ENCODE results near the gene EP400. TPM values are rescaled to one million over a fixed set of nuclear protein-coding genes. Genes with fewer than 3 reads are reported as not detected.
"Not testable (repeated sequence)": the region's sequence is repeated elsewhere in the genome, so short reads cannot be mapped to it uniquely, and the experiment has no call there.

EP400 gene
- total RNA-seq, 1 donor from 2014 or later, result 41.4 TPM

DNA sequence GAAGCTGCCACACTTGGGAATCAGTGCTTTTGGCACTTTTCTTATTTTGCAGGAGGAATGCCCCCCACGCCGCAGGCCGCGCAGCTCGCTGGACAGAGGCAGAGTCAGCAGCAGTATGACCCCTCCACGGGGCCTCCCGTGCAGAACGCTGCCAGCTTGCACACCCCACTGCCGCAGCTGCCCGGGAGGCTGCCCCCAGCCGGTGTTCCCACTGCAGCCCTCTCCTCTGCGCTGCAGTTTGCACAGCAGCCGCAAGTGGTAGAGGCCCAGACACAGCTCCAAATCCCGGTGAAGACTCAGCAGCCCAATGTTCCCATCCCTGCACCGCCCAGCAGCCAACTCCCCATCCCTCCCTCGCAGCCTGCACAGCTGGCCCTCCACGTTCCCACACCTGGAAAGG lies 32.3 kb downstream of the EP400 start:
- intact Hi-C loops (cut with DNase I), result no loop called here
- DNase-seq (no peak), ATAC-seq (no peak)
- TF ChIP-seq, protein P1, sequence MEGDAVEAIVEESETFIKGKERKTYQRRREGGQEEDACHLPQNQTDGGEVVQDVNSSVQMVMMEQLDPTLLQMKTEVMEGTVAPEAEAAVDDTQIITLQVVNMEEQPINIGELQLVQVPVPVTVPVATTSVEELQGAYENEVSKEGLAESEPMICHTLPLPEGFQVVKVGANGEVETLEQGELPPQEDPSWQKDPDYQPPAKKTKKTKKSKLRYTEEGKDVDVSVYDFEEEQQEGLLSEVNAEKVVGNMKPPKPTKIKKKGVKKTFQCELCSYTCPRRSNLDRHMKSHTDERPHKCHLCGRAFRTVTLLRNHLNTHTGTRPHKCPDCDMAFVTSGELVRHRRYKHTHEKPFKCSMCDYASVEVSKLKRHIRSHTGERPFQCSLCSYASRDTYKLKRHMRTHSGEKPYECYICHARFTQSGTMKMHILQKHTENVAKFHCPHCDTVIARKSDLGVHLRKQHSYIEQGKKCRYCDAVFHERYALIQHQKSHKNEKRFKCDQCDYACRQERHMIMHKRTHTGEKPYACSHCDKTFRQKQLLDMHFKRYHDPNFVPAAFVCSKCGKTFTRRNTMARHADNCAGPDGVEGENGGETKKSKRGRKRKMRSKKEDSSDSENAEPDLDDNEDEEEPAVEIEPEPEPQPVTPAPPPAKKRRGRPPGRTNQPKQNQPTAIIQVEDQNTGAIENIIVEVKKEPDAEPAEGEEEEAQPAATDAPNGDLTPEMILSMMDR (IDR thresholded peaks at IDR 0.05), result no peak
- H3K36me3 ChIP-seq, result peaks cover 71% of the 10 kb centered on the region
- H3K4me1 ChIP-seq, result no peaks in the 10 kb centered on the region
- no peaks in the 10 kb centered on the region for H3K9me3 ChIP-seq
- H3K27ac ChIP-seq, result no peak overlapping the region
- H3K4me3 ChIP-seq, result no peak overlapping the region
- H3K27me3 ChIP-seq, result no peaks in the 10 kb centered on the region

- Histone ChIP-seq H3K4me3 (no peak overlapping the region), H3K27ac (no peak overlapping the region), H3K9me3 (no peaks in the 10 kb centered on the region), H3K36me3 (peaks cover 81% of the 10 kb centered on the region), H3K27me3 (no peaks in the 10 kb centered on the region), H3K4me1 (no peaks in the 10 kb centered on the region)
- intact Hi-C loops (cut with DNase I), result no loop called here
- no peak for ATAC-seq
- TF ChIP-seq, protein P1 (IDR thresholded peaks at IDR 0.05), result no peak
- no peak for DNase-seq
Measured at GRCh38 chr12:131983026-131983425, 33.3 kb downstream of the EP400 start.

DNA sequence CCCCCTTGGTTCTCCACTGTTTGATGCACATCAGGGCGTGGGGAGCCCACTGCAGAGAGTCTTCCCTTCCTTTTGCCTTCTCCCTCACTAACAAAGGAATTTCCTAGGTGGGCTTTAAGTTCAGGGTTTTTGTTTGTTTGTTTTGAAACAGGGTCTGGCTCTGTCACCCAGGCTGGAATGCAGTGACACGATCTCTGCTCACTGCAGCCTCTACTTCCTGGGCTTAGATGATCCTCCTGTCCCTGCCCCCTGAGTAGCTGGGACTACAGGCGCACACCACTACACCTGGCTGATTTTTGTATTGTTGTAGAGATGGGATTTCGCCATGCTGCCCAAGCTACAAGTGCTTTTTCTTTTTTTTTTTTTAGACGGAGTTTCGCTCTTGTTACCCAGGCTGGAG lies 33.8 kb downstream of the EP400 start:
- ATAC-seq (no peak), DNase-seq (no peak)
- TF ChIP-seq, protein P1 (IDR thresholded peaks at IDR 0.05), result no peak
- H3K27me3 ChIP-seq, result no peaks in the 10 kb centered on the region
- H3K36me3 ChIP-seq, result peaks cover 86% of the 10 kb centered on the region
- H3K4me1 ChIP-seq, result no peaks in the 10 kb centered on the region
- no peak overlapping the region for H3K27ac ChIP-seq
- intact Hi-C loops (cut with DNase I), result no loop called here
- no peak overlapping the region for H3K4me3 ChIP-seq
- no peaks in the 10 kb centered on the region for H3K9me3 ChIP-seq

- no peaks in the 10 kb centered on the region for H3K9me3 ChIP-seq
- H3K27ac ChIP-seq, result peak overlapping the region; percentile 58
- intact Hi-C loops (cut with DNase I), result no loop called here
- no peak overlapping the region for H3K4me3 ChIP-seq
- ATAC-seq (no peak), DNase-seq (no peak)
- H3K27me3 ChIP-seq, result no peaks in the 10 kb centered on the region
- H3K36me3 ChIP-seq, result peaks cover 91% of the 10 kb centered on the region
- TF ChIP-seq, protein P1 (IDR thresholded peaks at IDR 0.05), result no peak
- H3K4me1 ChIP-seq, result no peaks in the 10 kb centered on the region
Measured at GRCh38 chr12:131984334-131984733, 34.6 kb downstream of the EP400 start.

GRCh38 chr12:131985510-131985875 lies 35.8 kb downstream of the EP400 start:
- H3K9me3 ChIP-seq; H3K4me1 ChIP-seq; H3K27me3 ChIP-seq; DNase-seq; intact Hi-C loops (cut with DNase I): not testable (repeated sequence)
- peaks cover 92% of the 10 kb centered on the region for H3K36me3 ChIP-seq
- peak; percentile 53 for ATAC-seq
- peak overlapping the region; percentile 25 for H3K4me3 ChIP-seq
- peak overlapping the region; percentile 58 for H3K27ac ChIP-seq

- no peak overlapping the region for H3K27ac ChIP-seq
- H3K27me3 ChIP-seq, result no peaks in the 10 kb centered on the region
- no peak for ATAC-seq
- H3K36me3 ChIP-seq, result peaks cover 92% of the 10 kb centered on the region
- H3K4me1 ChIP-seq, result no peaks in the 10 kb centered on the region
- intact Hi-C loops (cut with DNase I), result no loop called here
- no peaks in the 10 kb centered on the region for H3K9me3 ChIP-seq
- DNase-seq, result no peak
- TF ChIP-seq, protein P1 (IDR thresholded peaks at IDR 0.05), result no peak
- no peak overlapping the region for H3K4me3 ChIP-seq
Measured at GRCh38 chr12:131986361-131986760, 36.6 kb downstream of the EP400 start.

Measured in upper lobe of right lung (tissue), 1 donor.